C4-2B (cell line): ENCODE data around the gene MED9.

Experiments
- CTCF ChIP-seq: fragments of 450-650 bp; conservative IDR thresholded peaks from 2 replicates; pipeline ENCODE4 v1.5.1; 2017; ENCODE audit warnings: mild to moderate bottlenecking
- ZFX ChIP-seq: fragments of 450-650 bp; IDR thresholded peaks from 2 replicates; pipeline ENCODE4 v1.6.1; 2017

- TF ChIP-seq CTCF (no peak), ZFX (no peak)
Measured at GRCh38 chr17:17485420-17485819, 8.6 kb downstream of the MED9 start.
